SK-N-SH treated with all-trans-retinoic acid at 6 μM for 48 hours (cell line): ENCODE measurements around the gene ZIK1.

Experiments
- ATAC-seq: fragments of 200-7000 bp; cut with Tn5 transposase; 3 replicates; pipeline ENCODE4 v1.9.1; 2020; ENCODE audit warnings: mild to moderate bottlenecking, moderate library complexity
- ARNTL ChIP-seq: fragments of 450-650 bp; formaldehyde crosslinking; IDR thresholded peaks from 2 replicates; pipeline ENCODE4 v1.5.0; 2020; ENCODE audit warnings: low read depth, mild to moderate bottlenecking, moderate library complexity, borderline replicate concordance
- BACH2 ChIP-seq: fragments of 250-450 bp; sonication (Bioruptor Pico); IDR thresholded peaks from 2 replicates; pipeline ENCODE4 v1.9.0; 2021; ENCODE audit warnings: mild to moderate bottlenecking, borderline replicate concordance
- CREB5 ChIP-seq: fragments of 250-450 bp; sonication (Bioruptor Pico); IDR thresholded peaks from 2 replicates; pipeline ENCODE4 v1.5.1; 2020; ENCODE audit warnings: low read depth, mild to moderate bottlenecking, moderate library complexity
- CSDC2 ChIP-seq: fragments of 250-450 bp; sonication (Bioruptor Pico); IDR thresholded peaks from 2 replicates; pipeline ENCODE4 v1.5.0; 2020; ENCODE audit warnings: mild to moderate bottlenecking, moderate library complexity
- ESRRG ChIP-seq: fragments of 250-450 bp; sonication (Bioruptor Pico); IDR thresholded peaks from 2 replicates; pipeline ENCODE4 v1.6.1; 2021; ENCODE audit warnings: mild to moderate bottlenecking
- GLIS3 ChIP-seq: fragments of 250-450 bp; sonication (Bioruptor Pico); IDR thresholded peaks from 2 replicates; pipeline ENCODE4 v1.5.0; 2020; ENCODE audit warnings: mild to moderate bottlenecking, moderate library complexity
- ISL1 ChIP-seq: fragments of 250-450 bp; sonication (Bioruptor Pico); IDR thresholded peaks from 2 replicates; pipeline ENCODE4 v2.1.2; 2022; ENCODE audit warnings: mild to moderate bottlenecking, moderate library complexity
- OSR1 ChIP-seq: fragments of 250-450 bp; sonication (Bioruptor Pico); IDR thresholded peaks from 2 replicates; pipeline ENCODE4 v1.8.0; 2022; ENCODE audit warnings: moderate library complexity, mild to moderate bottlenecking, inconsistent platforms
- PATZ1 ChIP-seq: fragments of 250-450 bp; sonication (Bioruptor Pico); IDR thresholded peaks from 2 replicates; pipeline ENCODE4 v1.8.0; 2020; ENCODE audit warnings: mild to moderate bottlenecking, moderate library complexity, borderline replicate concordance
- POU6F1 ChIP-seq: fragments of 250-450 bp; sonication (Bioruptor Pico); IDR thresholded peaks from 2 replicates; pipeline ENCODE4 v1.8.0; 2021; ENCODE audit warnings: low read depth, mild to moderate bottlenecking, moderate library complexity, borderline replicate concordance
- PPARA ChIP-seq: fragments of 250-450 bp; sonication (Bioruptor Pico); IDR thresholded peaks from 2 replicates; pipeline ENCODE4 v1.5.0; 2020; ENCODE audit warnings: mild to moderate bottlenecking, borderline replicate concordance
- SNAI2 ChIP-seq: fragments of 250-450 bp; sonication (Bioruptor Pico); IDR thresholded peaks from 2 replicates; pipeline ENCODE4 v1.5.0; 2020; ENCODE audit warnings: mild to moderate bottlenecking, moderate library complexity
- TCF4 ChIP-seq: fragments of 250-450 bp; sonication (Bioruptor Pico); IDR thresholded peaks from 2 replicates; pipeline ENCODE4 v1.8.0; 2021; ENCODE audit warnings: mild to moderate bottlenecking, moderate library complexity, borderline replicate concordance
- TOX ChIP-seq: fragments of 250-450 bp; sonication (Bioruptor Pico); IDR thresholded peaks from 2 replicates; pipeline ENCODE4 v1.8.0; 2021; ENCODE audit warnings: mild to moderate bottlenecking, moderate library complexity, borderline replicate concordance
- TSHZ2 ChIP-seq: fragments of 250-450 bp; sonication (Bioruptor Pico); IDR thresholded peaks from 2 replicates; pipeline ENCODE4 v1.5.0; 2020; ENCODE audit warnings: mild to moderate bottlenecking, moderate library complexity
- ZFP3 ChIP-seq: fragments of 250-450 bp; sonication (Bioruptor Pico); IDR thresholded peaks from 2 replicates; pipeline ENCODE4 v1.5.0; 2020; ENCODE audit warnings: mild to moderate bottlenecking, moderate library complexity
- ZFP30 ChIP-seq: fragments of 450-650 bp; formaldehyde crosslinking; IDR thresholded peaks from 2 replicates; pipeline ENCODE4 v1.5.0; 2022; ENCODE audit warnings: mild to moderate bottlenecking, moderate library complexity
- ZNF565 ChIP-seq: fragments of 450-650 bp; formaldehyde crosslinking; conservative IDR thresholded peaks from 2 replicates; pipeline ENCODE4 v1.5.0; 2020; ENCODE audit warnings: low read depth, mild to moderate bottlenecking, moderate library complexity
- ZNF70 ChIP-seq: fragments of 450-650 bp; formaldehyde crosslinking; IDR thresholded peaks from 2 replicates; pipeline ENCODE4 v1.5.0; 2020; ENCODE audit warnings: mild to moderate bottlenecking, moderate library complexity
- ZNF8 ChIP-seq: fragments of 450-650 bp; formaldehyde crosslinking; IDR thresholded peaks from 2 replicates; pipeline ENCODE4 v1.5.0; 2020; ENCODE audit warnings: mild to moderate bottlenecking, moderate library complexity

Gene ZIK1

GRCh38 chr19:57633832-57634131 lies 49.8 kb downstream of the ZIK1 start:
- TF ChIP-seq TOX (CRISPR knock-in tag) (no peak), ZNF70 (CRISPR knock-in tag) (no peak), ZFP30 (CRISPR knock-in tag) (no peak), ZNF8 (CRISPR knock-in tag) (no peak), CREB5 (CRISPR knock-in tag) (no peak), SNAI2 (CRISPR knock-in tag) (no peak), OSR1 (CRISPR knock-in tag) (no peak)
- TF ChIP-seq, all 23 proteins: peak for 0
- peak; percentile 26 for ATAC-seq

GRCh38 chr19:57637379-57637778 lies 53.4 kb downstream of the ZIK1 start:
- TF ChIP-seq POU6F1 (CRISPR knock-in tag) = no peak
- ATAC-seq = no peak

- ATAC-seq = no peak
- TF ChIP-seq ZFP3 (no peak), PPARA (CRISPR knock-in tag) (no peak), PATZ1 (no peak), ZNF8 (CRISPR knock-in tag) (no peak), CSDC2 (no peak), ARNTL (CRISPR knock-in tag) (no peak), ISL1 (no peak), ZNF565 (CRISPR knock-in tag) (no peak), TOX (CRISPR knock-in tag) (no peak), CREB5 (CRISPR knock-in tag) (no peak), BACH2 (CRISPR knock-in tag) (no peak), POU6F1 (CRISPR knock-in tag) (no peak), TCF4 (CRISPR knock-in tag) (no peak), ESRRG (no peak), ZNF70 (CRISPR knock-in tag) (no peak), SNAI2 (CRISPR knock-in tag) (no peak), OSR1 (CRISPR knock-in tag) (no peak), GLIS3 (CRISPR knock-in tag) (no peak), TSHZ2 (CRISPR knock-in tag) (no peak)
Measured at GRCh38 chr19:57641715-57642234, 57.8 kb downstream of the ZIK1 start.
